ENCODE data around the gene PAFAH1B2.
"Not testable (repeated sequence)": the region's sequence is repeated elsewhere in the genome, so short reads cannot be mapped to it uniquely, and the experiment has no call there.

The PAFAH1B2 gene

DNA sequence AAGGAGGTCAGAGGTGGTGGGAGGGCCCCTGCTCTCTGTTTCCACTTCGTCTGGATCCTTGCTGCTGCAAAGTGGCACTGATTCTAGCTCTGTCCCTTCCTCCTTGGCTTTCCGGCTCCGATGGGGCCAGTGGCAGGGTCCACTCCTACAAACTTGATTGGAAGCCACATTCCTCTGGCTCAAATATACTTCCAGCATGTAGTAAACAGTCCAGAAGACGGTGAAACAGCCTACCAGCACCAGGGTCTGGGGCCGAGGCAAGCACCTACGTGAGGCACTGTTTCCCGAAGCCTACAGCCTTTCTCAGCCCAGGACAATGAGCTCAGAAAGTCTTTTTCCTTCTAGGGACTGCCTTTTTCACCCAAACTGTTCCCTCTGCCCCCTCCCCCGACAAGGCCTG is 62.0 kb downstream of the PAFAH1B2 start:
- not testable (repeated sequence) for DNase-seq

DNA sequence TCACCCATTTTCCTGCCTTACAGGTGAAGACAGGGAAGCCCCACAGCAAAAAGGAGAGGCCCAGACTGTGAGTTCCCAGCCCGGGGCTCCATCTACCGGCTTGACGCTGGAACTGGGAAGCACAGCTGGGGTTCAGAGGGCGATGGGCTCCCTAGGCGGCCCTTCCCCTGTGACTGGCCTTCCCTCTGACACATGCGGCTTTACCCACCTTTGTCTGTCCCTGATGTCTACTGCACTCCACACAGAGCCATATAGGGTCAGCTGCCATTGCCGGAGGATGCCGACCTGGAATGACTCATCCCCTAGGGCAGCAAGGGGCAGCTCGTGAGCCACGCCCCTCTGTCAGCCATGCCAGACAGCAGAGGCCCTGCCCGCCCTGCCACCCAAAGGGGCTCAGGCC is 62.8 kb downstream of the PAFAH1B2 start:
- DNase-seq: not testable (repeated sequence)

DNA sequence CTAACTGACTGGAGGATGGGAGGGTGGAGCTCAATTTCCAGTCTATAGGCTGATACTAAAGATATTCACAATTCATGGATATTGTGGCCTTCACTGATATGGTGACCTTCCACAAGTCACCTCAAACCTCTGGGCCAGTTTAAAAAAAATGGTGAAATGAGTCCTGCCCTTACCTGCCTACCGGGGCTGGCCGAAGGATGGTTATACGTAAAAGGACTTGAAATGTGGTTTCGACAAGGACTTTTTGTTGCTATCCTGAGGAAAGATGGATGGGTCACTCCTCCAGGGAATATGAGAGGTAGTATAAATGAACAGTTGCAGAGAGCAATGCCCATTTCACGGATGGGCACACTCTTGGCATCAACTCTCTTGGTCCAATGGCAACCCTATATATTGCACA is 63.4 kb downstream of the PAFAH1B2 start:
- not testable (repeated sequence) for DNase-seq

DNA sequence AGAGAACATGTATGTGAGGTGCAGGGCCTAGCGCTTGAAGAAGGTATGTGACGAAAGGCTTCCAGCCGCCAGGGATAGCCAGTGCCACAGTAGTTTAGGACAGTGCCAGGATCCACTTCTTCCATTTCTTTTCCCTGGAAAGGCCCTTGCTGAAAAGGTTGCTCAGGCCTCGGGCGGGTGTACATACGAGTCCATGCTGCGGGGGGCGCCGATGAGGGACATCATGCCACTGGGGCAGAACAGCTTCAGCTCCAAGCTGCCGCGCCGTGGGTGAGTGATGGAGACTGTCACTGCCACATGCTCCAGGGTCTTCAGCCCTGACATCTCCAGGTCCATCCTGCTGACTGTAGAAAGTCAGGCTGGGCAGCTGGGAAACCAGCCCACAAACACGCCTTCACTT is 64.6 kb downstream of the PAFAH1B2 start:
- DNase-seq: not testable (repeated sequence)

- DNase-seq: not testable (repeated sequence)
Measured at GRCh38 chr11:117209351-117210125, 65.5 kb downstream of the PAFAH1B2 start.

DNA sequence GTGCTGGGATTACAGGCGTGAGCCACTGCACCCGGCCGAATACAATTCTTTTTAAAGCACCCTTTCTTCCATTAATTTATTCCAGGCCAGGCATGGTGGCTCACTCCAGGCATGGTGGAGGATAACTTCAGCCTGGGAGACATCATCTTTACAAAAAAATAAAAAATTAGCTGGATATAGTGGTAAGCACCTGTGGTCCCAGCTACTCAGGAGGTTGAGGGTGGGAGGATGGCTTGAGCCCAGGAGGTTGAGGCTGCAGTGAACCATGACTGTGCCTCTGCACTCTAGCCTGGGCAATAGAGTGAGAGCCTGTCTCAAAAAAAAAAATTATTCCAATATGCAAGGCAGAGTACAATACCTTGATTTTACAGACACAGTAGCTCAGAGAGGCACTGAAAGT is 66.5 kb downstream of the PAFAH1B2 start:
- no peak for DNase-seq

DNA sequence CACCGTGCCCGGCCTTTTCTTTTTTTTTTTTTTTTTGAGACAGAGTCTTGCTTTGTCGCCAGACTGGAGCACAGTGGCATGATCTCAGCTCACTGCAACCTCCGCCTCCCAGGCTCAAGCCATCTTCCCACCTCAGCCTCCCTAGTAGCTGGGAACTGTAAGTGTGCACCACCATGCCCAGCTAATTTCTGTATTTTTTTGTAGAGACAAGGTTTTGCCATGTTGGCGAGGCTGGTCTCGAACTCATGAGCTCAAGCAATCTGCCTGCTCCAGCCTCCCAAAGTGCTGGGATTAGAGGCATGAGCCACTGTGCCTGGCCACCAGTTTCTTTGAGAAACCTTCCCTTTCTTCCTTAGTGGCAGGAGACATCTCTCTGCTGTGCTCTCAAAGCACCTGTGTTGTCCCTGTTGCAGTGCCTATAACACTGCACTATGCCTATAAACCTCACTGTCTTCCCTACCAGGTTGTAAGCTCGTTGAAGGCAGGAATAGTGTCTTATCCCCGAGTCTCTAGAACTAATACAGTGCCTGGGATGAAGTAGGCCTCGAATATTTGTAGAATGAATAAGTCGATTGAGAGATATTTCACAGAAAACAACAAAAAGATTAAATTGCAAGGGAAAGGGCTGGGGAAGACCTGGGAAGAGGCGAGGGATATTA is 68.7 kb downstream of the PAFAH1B2 start:
- no peak for DNase-seq

DNA sequence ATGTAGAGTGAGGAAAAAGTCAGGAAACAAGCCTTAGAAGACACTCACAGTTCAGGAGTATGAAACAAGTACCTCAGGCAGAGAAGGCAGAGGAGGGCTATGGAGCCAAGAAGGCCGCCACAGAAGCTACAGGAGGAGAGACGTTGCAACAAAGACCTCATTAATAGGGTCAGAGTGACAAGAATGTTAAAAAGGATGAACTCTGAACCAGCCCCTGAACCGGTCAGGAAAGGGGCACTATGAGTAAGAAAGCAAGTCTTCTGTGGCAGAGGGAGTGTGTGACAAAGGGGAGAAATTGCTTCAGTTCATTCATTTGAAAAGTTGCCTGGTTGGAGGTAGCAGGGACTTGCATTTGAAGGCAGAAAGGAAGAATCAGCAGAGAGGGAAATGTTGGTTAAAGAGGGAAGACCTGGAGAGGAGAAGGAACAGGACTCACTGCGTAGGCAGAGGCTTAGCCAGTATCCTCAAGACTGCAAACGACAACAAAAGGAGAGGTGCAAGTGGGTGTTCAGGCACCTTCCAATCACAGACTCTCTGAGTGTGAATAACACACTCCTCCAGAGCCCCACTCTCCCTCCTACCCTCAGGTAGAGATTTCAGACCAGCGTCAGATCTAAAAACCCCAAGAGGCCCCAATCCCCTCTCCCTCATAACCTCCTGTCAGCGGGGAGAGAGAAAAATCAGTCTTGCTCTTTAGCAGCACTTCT is 70.5 kb downstream of the PAFAH1B2 start:
- no peak for DNase-seq

DNA sequence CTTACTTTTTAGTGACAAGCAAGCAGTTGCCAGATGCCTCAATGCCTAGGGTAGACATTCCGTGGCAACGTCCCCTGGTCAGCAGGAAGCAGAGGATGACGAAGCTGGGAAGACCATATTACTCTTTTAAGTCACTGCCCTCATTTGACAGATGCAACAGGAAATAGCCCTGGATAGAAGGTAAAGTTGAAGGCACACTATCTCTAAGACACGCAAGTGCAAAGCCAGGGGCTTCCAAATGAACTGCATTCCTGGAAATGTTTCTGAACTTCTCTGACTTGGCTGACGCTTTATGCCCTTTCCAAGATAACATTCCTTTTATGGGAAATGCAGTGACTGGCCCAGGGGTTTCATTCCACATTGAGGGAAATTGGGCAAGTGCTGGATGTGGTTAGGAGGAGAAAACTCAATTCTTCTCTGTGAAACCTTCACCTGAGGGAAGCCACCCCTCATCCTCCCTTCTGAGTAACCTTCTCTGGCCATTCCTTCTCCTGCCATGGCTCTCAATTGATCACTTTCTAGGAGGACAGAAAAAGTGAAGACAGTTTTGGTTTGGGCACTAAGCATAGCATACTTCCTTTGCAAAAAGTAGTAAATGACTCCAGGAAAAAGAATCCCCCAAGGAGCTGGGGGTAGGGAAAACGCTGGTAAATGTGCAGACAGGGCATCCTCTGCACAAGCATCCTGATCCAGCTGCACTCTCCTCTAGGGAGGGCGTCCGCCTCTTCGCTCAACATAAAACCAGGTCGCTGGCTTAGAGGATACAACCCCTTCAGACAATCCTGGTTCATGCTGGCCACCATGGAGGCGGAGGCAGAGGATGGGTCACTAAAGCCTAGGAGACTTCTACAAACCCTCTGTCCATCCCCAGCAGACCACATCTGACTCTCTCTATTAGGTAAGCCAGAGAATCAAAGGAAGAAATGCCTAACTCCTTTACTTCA is 73.3 kb downstream of the PAFAH1B2 start:
- DNase-seq: no peak

DNA sequence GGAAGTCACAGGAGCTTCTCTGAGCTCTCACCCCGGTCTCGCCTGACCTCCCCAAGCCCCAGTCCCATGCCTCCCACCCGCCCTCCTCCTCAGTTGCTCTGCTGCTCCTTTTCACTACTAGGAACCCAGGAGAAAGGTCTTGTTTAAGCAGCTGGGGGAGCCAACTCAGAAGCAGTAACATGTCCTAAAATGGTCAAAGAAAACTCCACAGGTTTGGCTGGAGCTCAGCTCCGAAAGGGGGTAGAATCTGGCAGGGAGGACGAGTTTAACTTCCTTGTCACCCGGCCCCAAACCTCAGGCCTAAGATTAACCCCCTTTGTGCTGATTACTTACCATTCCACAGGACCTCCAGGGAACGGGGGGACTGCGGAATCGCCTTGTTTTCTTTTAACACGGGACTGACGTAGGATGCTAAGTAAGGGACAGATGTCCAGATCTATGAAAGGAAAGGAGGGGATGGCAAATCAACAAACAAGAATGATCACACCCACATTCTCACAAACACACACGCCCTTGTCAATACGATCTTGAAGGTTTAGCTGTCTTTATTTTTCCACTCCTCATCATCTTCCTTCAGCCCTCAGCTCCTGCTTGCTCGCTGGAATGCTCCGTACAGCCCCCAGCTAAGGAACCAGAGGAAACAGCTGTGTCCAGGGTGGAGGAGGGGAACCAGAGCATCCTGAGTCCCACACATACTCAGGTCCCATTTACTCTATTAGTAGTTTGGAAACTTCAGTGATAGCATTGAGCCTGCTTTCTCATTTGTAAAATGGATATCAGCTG is 74.2 kb downstream of the PAFAH1B2 start:
- no peak for DNase-seq

GRCh38 chr11:117219001-117219400 is 74.9 kb downstream of the PAFAH1B2 start:
- DNase-seq: no peak

- DNase-seq: no peak
Measured at GRCh38 chr11:117219455-117219854, 75.4 kb downstream of the PAFAH1B2 start.

- no peak for DNase-seq
Measured at GRCh38 chr11:117219995-117220394, 75.9 kb downstream of the PAFAH1B2 start.

GRCh38 chr11:117220568-117220967 is 76.5 kb downstream of the PAFAH1B2 start:
- DNase-seq: no peak

GRCh38 chr11:117220999-117221774 is 77.1 kb downstream of the PAFAH1B2 start:
- DNase-seq: peak; percentile 56

- peak; percentile 81 for DNase-seq
Measured at GRCh38 chr11:117221775-117222517, 77.9 kb downstream of the PAFAH1B2 start.

GRCh38 chr11:117222991-117223740 is 79.1 kb downstream of the PAFAH1B2 start:
- DNase-seq: no peak

GRCh38 chr11:117223741-117224689 is 79.9 kb downstream of the PAFAH1B2 start:
- DNase-seq: no peak

Data from NCI-H2029 (cell line).